Measurements from ENCODE around the gene CEP85. TPM values are rescaled to one million over a fixed set of nuclear protein-coding genes. Genes with fewer than 3 reads are reported as not detected.

CEP85 gene
- total RNA-seq, 1 experiment from 2014 or later: 38.6 TPM

DNA sequence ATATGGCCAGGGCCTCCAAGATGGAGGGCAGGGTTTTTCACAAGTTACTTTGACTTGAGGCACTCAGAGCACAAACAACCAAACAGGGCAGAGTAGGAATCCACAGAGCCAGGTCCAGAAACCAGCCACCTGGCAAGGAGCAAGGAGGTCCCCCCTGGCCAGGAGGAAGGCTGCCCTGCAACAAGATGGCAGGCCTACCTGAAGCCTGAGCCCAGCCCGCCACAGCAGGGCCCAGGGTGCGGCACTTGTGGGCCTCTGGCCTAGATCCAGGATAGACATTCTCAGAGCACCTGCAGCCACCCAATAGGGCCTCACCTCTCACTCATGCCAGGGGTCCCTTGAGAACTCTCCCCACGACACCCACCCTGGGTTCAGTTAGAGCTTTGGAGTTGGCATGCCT is 57.4 kb downstream of the CEP85 start:
- H2BK15ac ChIP-seq (ENCODE audit: low read depth, low read length): no peak overlapping the region; the same call in 1 of the 2 replicates
- no peak overlapping the region for H3K18ac ChIP-seq (ENCODE audit: insufficient read length, low read depth, low read length)
- no peaks in the 10 kb centered on the region for H4K20me1 ChIP-seq (ENCODE audit: control insufficient read depth, insufficient read depth, insufficient read length)
- Mint-ChIP-seq H3K27me3 (ENCODE audit: low read depth) (no peaks in the 10 kb centered on the region), H3K27ac (peak overlapping the region; percentile 64 to 74 (median 70); a peak in 4 of 7 replicates), H3K9me3 (no peaks in the 10 kb centered on the region), H3K36me3 (ENCODE audit: insufficient read depth in 1 of 3, low read depth in 3 of 3) (peaks cover 0 to 2% (median 0%) of the 10 kb centered on the region in 3 experiments; a peak in 1 of 7 replicates), H3K4me3 (no peak overlapping the region), H3K4me1 (peaks cover 21 to 31% of the 10 kb centered on the region in 2 experiments)
- no peak overlapping the region for H3K4me2 ChIP-seq (ENCODE audit: insufficient read depth, insufficient read length, low read length)
- no peak overlapping the region for H3K4ac ChIP-seq (ENCODE audit: low read depth, low read length)
- no peak overlapping the region for H3K23ac ChIP-seq (ENCODE audit: insufficient read length, low read depth, low read length)
- H3K56ac ChIP-seq (ENCODE audit: insufficient read length, low read depth, low read length): no peak overlapping the region
- no peak overlapping the region for H2BK12ac ChIP-seq (ENCODE audit: insufficient read length, low read depth, low read length)
- H3T11ph ChIP-seq (ENCODE audit: low read length): no peak overlapping the region
- H3K9ac ChIP-seq (ENCODE audit: extremely low read depth, insufficient read length, low read length): no peak overlapping the region
- H3K9me3 ChIP-seq (ENCODE audit: control insufficient read depth, low read depth, low read length): no peaks in the 10 kb centered on the region
- no peaks in the 10 kb centered on the region for H3K79me2 ChIP-seq (ENCODE audit: insufficient read depth, low read length)
- no peak overlapping the region for H2BK20ac ChIP-seq (ENCODE audit: low read depth, low read length, poor library complexity, severe bottlenecking)
- no peak overlapping the region for H2AFZ ChIP-seq (ENCODE audit: low read length)
- H3K4me1 ChIP-seq (ENCODE audit: insufficient read depth, low read length): peaks cover 3% of the 10 kb centered on the region; the same call in 1 of the 2 replicates
- no peaks in the 10 kb centered on the region for H3K79me1 ChIP-seq (ENCODE audit: insufficient read depth, low read depth, low read length, poor library complexity, severe bottlenecking)
- no peak overlapping the region for H4K5ac ChIP-seq (ENCODE audit: insufficient read length, low read depth, low read length)
- no peak overlapping the region for H2BK120ac ChIP-seq (ENCODE audit: low read depth, low read length, poor library complexity, severe bottlenecking)
- no peaks in the 10 kb centered on the region for H3K23me2 ChIP-seq (ENCODE audit: insufficient read length, low read depth, low read length, poor library complexity, severe bottlenecking)
- H4K91ac ChIP-seq (ENCODE audit: insufficient read length, low read depth, low read length): no peak overlapping the region
- H4K8ac ChIP-seq (replicated peaks; ENCODE audit: insufficient read length, low read depth, low read length): no peak overlapping the region
- no peak overlapping the region for H2BK5ac ChIP-seq (ENCODE audit: insufficient read length, low read length)
- H2AK5ac ChIP-seq (ENCODE audit: insufficient read length, low read length): no peak overlapping the region
- DNase-seq: no peak
- no peaks in the 10 kb centered on the region for H3K27me3 ChIP-seq (ENCODE audit: insufficient read depth, low read length)
- TF ChIP-seq, protein P1, sequence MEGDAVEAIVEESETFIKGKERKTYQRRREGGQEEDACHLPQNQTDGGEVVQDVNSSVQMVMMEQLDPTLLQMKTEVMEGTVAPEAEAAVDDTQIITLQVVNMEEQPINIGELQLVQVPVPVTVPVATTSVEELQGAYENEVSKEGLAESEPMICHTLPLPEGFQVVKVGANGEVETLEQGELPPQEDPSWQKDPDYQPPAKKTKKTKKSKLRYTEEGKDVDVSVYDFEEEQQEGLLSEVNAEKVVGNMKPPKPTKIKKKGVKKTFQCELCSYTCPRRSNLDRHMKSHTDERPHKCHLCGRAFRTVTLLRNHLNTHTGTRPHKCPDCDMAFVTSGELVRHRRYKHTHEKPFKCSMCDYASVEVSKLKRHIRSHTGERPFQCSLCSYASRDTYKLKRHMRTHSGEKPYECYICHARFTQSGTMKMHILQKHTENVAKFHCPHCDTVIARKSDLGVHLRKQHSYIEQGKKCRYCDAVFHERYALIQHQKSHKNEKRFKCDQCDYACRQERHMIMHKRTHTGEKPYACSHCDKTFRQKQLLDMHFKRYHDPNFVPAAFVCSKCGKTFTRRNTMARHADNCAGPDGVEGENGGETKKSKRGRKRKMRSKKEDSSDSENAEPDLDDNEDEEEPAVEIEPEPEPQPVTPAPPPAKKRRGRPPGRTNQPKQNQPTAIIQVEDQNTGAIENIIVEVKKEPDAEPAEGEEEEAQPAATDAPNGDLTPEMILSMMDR (conservative IDR thresholded peaks at IDR 0.05): no peak
- H3K14ac ChIP-seq (ENCODE audit: insufficient read depth, low read length): no peak overlapping the region
- no peak overlapping the region for H3K27ac ChIP-seq (ENCODE audit: insufficient read length, low read depth, low read length)
- WGBS (ENCODE audit: extremely low coverage, insufficient read length, low lambda C conversion rate): no CpG with 5 or more reads among the region's 3 CpGs
